Endothelial cell of umbilical vein (primary cell): ENCODE measurements around the gene ZNF248. TPM values are rescaled to one million over a fixed set of nuclear protein-coding genes. Genes with fewer than 3 reads are reported as not detected.

Experiments
- BruUV-seq: library from RNA; stranded (reverse); fragments of 400-500 nt; replicated peaks from 2 replicates; lab custom pipeline; 2021; lab: Mats Ljungman, UMichigan
- CTCF ChIA-PET: fragments of 300-600, 350-600 bp; sonication (Branson Sonifier 250); formaldehyde crosslinking; loops from one replicate; lab custom pipeline; 2021; ENCODE audit warnings: antibody characterized with exemption, inconsistent platforms; lab: Charles Lee
- POLR2A ChIA-PET: fragments of 300-600, 350-600 bp; sonication (Branson Sonifier 250); formaldehyde crosslinking; loops from one replicate; lab custom pipeline; 2021; ENCODE audit warnings: antibody characterized with exemption, inconsistent platforms; lab: Charles Lee
- DNase-seq: peaks from one replicate; pipeline ENCODE4 v3.0.0-alpha.2; 2011; ENCODE audit warnings: low read depth, low spot score
- FAIRE-seq: peaks from 2 replicates; lab custom pipeline; 2011; peaks lifted over from hg19 to GRCh38; lab: Jason Lieb, UNC
- H2AFZ ChIP-seq: 2 replicates; pipeline ENCODE4 v1.6.0; 2012; ENCODE audit warnings: low read depth, low read length, control low read depth, inconsistent platforms
- H3K27ac ChIP-seq: 2 replicates; pipeline ENCODE4 v1.5.1; 2011; ENCODE audit warnings: low read depth, mild to moderate bottlenecking, control low read depth, low read length, moderate library complexity; ENCODE audit not compliant: insufficient read depth
- H3K27me3 ChIP-seq, 2 experiments: 2 replicates each; pipeline versions ENCODE4 v1.6.0 to v1.6.1; 2011; ENCODE audit warnings: low read length in 2 of 2, mixed read lengths in 1 of 2; ENCODE audit not compliant: control insufficient read depth in 2 of 2, insufficient read depth in 2 of 2
- H3K36me3 ChIP-seq, 2 experiments: 2 replicates in 1 of 2; 3 replicates in 1 of 2; pipeline ENCODE4 v1.5.1; 2011; ENCODE audit warnings: low read length in 2 of 2, mild to moderate bottlenecking in 1 of 2, moderate library complexity in 1 of 2; ENCODE audit not compliant: control insufficient read depth in 2 of 2, insufficient read depth in 2 of 2; ENCODE audit errors: extremely low read depth in 1 of 2
- H3K4me1 ChIP-seq: 3 replicates; pipeline ENCODE4 v1.5.1; 2011; ENCODE audit warnings: mild to moderate bottlenecking, low read length; ENCODE audit not compliant: control insufficient read depth, insufficient read depth; ENCODE audit errors: extremely low read depth
- H3K4me2 ChIP-seq: 2 replicates; pipeline ENCODE4 v1.6.1; 2011; ENCODE audit warnings: low read length, control low read depth, mixed read lengths; ENCODE audit not compliant: insufficient read depth
- H3K4me3 ChIP-seq, 3 experiments: fragments of 200-600 bp in 1 of 3; sonication (generic), shearing (Covaris generic) in 1 of 3; replicated peaks in 1 of 3; 2 replicates each; pipeline ENCODE4 v1.5.1; 2011 to 2016; ENCODE audit warnings: control low read depth in 3 of 3, low read length in 3 of 3, mild to moderate bottlenecking in 2 of 3, inconsistent platforms in 1 of 3, low read depth in 1 of 3, moderate library complexity in 1 of 3; ENCODE audit not compliant: insufficient read depth in 1 of 3
- H3K79me2 ChIP-seq: 2 replicates; pipeline ENCODE4 v1.6.0; 2012; ENCODE audit warnings: low read length, inconsistent platforms; ENCODE audit not compliant: control insufficient read depth, insufficient read depth
- H3K9ac ChIP-seq: replicated peaks from 2 replicates; pipeline ENCODE3; 2011; ENCODE audit warnings: low read length, control low read depth; ENCODE audit not compliant: insufficient read depth; ENCODE audit errors: extremely low read depth
- H3K9me1 ChIP-seq: replicated peaks from 3 replicates; pipeline ENCODE4 v1.6.0; 2011; ENCODE audit warnings: mild to moderate bottlenecking, low read length; ENCODE audit not compliant: control insufficient read depth, insufficient read depth; ENCODE audit errors: extremely low read depth
- H3K9me3 ChIP-seq: replicated peaks from 2 replicates; pipeline ENCODE4 v1.5.1; 2012; ENCODE audit warnings: low read length, inconsistent platforms; ENCODE audit not compliant: control insufficient read depth, insufficient read depth
- H4K20me1 ChIP-seq: replicated peaks from 2 replicates; pipeline ENCODE3; 2011; ENCODE audit warnings: mild to moderate bottlenecking, low read length; ENCODE audit not compliant: control insufficient read depth, insufficient read depth; ENCODE audit errors: extremely low read depth
- EZH2 ChIP-seq: IDR thresholded peaks from 2 replicates; pipeline ENCODE4 v1.6.1; 2012; ENCODE audit warnings: borderline replicate concordance, low read depth, mild to moderate bottlenecking, moderate library complexity, low read length, inconsistent platforms; ENCODE audit not compliant: severe bottlenecking
- FOS ChIP-seq: IDR thresholded peaks from 2 replicates; pipeline ENCODE4 v1.6.1; 2011; ENCODE audit warnings: mild to moderate bottlenecking, low read length, moderate library complexity, borderline replicate concordance; ENCODE audit not compliant: insufficient read depth
- GATA2 ChIP-seq: IDR thresholded peaks from 2 replicates; pipeline ENCODE4 v1.7.0; 2011; ENCODE audit warnings: low read depth, mild to moderate bottlenecking, moderate library complexity, mixed read lengths, low read length; ENCODE audit not compliant: insufficient read length, insufficient read depth
- JUN ChIP-seq: IDR thresholded peaks from 2 replicates; pipeline ENCODE4 v1.6.1; 2011; ENCODE audit warnings: borderline replicate concordance, low read depth; ENCODE audit not compliant: insufficient read length, insufficient read depth
- MAX ChIP-seq: IDR thresholded peaks from 2 replicates; pipeline ENCODE4 v1.6.1; 2011; ENCODE audit not compliant: insufficient read depth, insufficient read length
- MYC ChIP-seq: IDR thresholded peaks from one replicate; pipeline ENCODE4 v1.6.1; 2011; ENCODE audit warnings: mild to moderate bottlenecking, low read depth, low read length
- POLR2A ChIP-seq: IDR thresholded peaks from 2 replicates; pipeline ENCODE4 v1.6.1; 2012; ENCODE audit warnings: low read depth, mild to moderate bottlenecking, control low read depth, low read length
- POLR2AphosphoS5 ChIP-seq: IDR thresholded peaks from 2 replicates; pipeline ENCODE4 v1.6.1; 2012; ENCODE audit warnings: low read depth, mild to moderate bottlenecking, control low read depth, low read length, moderate library complexity; ENCODE audit not compliant: insufficient read depth
- dilution Hi-C: fragments of 300-500 bp; cut with MboI; formaldehyde crosslinking; loops from one replicate; pipeline ENCODE4 v1.15.0; 2019; ENCODE audit warnings: low sequenced_read_pairs; ENCODE audit not compliant: extremely low pct_ligation_motif_present
- intact Hi-C: fragments of 100-400 bp; cut with micrococcal nuclease; formaldehyde crosslinking; loops from one replicate; pipeline ENCODE4 v1.10.0; 2022
- polyA plus RNA-seq, 4 experiments: library from polyadenylated mRNA; depleted of rRNA in 3 of 4; stranded (reverse) in 3 of 4; unstranded in 1 of 4; fragments of >200 nt; gene quantifications; 2 replicates each; pipeline versions ENCODE4 v1.2.1 to v1.2.3, GENCODE V29; 2011 to 2012; ENCODE audit warnings: missing spikeins in 1 of 4
- total RNA-seq: library from RNA; stranded (reverse); gene quantifications from 2 replicates; pipeline ENCODE4 v1.2.3, GENCODE V29; 2021
- TF ChIP-seq, protein P1 (sequence below), 2 donors: IDR thresholded peaks; 1 replicate in 1 of 2; 2 replicates in 1 of 2; pipeline ENCODE4 v1.5.1; 2011; ENCODE audit warnings: low read length in 2 of 2, mild to moderate bottlenecking in 2 of 2, moderate library complexity in 2 of 2, control low read depth in 1 of 2, inconsistent platforms in 1 of 2, low read depth in 1 of 2; ENCODE audit not compliant: insufficient read depth in 1 of 2; ENCODE audit errors: extremely low read depth in 1 of 2

The ZNF248 gene
- total and polyA plus RNA-seq, 2 donors (not counting 3 experiments of a cell fraction or from before 2014, with no cell fraction given): 4.3 to 6.5 TPM

- H3K9me3 ChIP-seq: no peaks in the 10 kb centered on the region
- CTCF ChIA-PET: no interaction called here
- intact Hi-C loops: no loop called here
- H3K4me2 ChIP-seq: no peak overlapping the region
- H3K27me3 ChIP-seq: no peaks in the 10 kb centered on the region
- H3K9me1 ChIP-seq: no peaks in the 10 kb centered on the region
- TF ChIP-seq MAX: no peak
- no peak for TF ChIP-seq GATA2
- no peak for TF ChIP-seq FOS
- no peak for TF ChIP-seq MYC
- no peak for TF ChIP-seq POLR2A
- no peak for TF ChIP-seq JUN
- TF ChIP-seq, protein P1, sequence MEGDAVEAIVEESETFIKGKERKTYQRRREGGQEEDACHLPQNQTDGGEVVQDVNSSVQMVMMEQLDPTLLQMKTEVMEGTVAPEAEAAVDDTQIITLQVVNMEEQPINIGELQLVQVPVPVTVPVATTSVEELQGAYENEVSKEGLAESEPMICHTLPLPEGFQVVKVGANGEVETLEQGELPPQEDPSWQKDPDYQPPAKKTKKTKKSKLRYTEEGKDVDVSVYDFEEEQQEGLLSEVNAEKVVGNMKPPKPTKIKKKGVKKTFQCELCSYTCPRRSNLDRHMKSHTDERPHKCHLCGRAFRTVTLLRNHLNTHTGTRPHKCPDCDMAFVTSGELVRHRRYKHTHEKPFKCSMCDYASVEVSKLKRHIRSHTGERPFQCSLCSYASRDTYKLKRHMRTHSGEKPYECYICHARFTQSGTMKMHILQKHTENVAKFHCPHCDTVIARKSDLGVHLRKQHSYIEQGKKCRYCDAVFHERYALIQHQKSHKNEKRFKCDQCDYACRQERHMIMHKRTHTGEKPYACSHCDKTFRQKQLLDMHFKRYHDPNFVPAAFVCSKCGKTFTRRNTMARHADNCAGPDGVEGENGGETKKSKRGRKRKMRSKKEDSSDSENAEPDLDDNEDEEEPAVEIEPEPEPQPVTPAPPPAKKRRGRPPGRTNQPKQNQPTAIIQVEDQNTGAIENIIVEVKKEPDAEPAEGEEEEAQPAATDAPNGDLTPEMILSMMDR (IDR thresholded peaks at IDR 0.05; ENCODE audit: extremely low read depth in 1 of 2, insufficient read depth in 1 of 2, low read depth in 1 of 2, low read length in 2 of 2): no peak
- no peak for TF ChIP-seq EZH2
- TF ChIP-seq POLR2AphosphoS5: no peak
- POLR2A ChIA-PET: no interaction called here
- dilution Hi-C loops: no loop called here
- no peaks in the 10 kb centered on the region for H3K79me2 ChIP-seq
- DNase-seq (no peak), FAIRE-seq (no peak)
- H3K4me1 ChIP-seq: no peaks in the 10 kb centered on the region
- H3K27ac ChIP-seq: no peak overlapping the region
- no peaks in the 10 kb centered on the region for H4K20me1 ChIP-seq
- H3K4me3 ChIP-seq: no peak overlapping the region
- H3K36me3 ChIP-seq: no peaks in the 10 kb centered on the region
- no TSS peak for BruUV-seq
- no peak overlapping the region for H3K9ac ChIP-seq
- no peak overlapping the region for H2AFZ ChIP-seq
These were observed 12.8 kb downstream of the ZNF248 start for GRCh38 chr10:37844644-37845043.
